ENCODE measurements around the gene DRC3.
A peak's percentile ranks its signal among the peaks of the same experiment; 100 is the strongest.

Gene DRC3

GRCh38 chr17:18008496-18009268 is 36.0 kb downstream of the DRC3 start:
- Histone ChIP-seq H2BK5ac (ENCODE audit: low read depth, low read length, poor library complexity) (no peak overlapping the region), H3K9me3 (ENCODE audit: insufficient read depth, low read depth, low read length) (peaks cover 8% of the 10 kb centered on the region), H3K4ac (ENCODE audit: low read depth, low read length) (no peak overlapping the region), H3K9ac (ENCODE audit: low read length) (no peak overlapping the region), H3K27me3 (ENCODE audit: insufficient read depth, low read length) (no peaks in the 10 kb centered on the region), H3K27ac (ENCODE audit: low read depth, low read length) (no peak overlapping the region), H3K23ac (ENCODE audit: low read length) (no peak overlapping the region), H2AFZ (ENCODE audit: insufficient read depth, low read length, poor library complexity) (no peak overlapping the region), H2BK12ac (ENCODE audit: low read length) (no peak overlapping the region), H2BK120ac (ENCODE audit: insufficient read depth, low read length, poor library complexity) (no peak overlapping the region), H3K4me3 (ENCODE audit: low read depth, low read length) (no peak overlapping the region), H3K36me3 (ENCODE audit: control insufficient read depth in 1 of 2, insufficient read depth in 2 of 2, low read length in 2 of 2) (peaks cover 4 to 5% of the 10 kb centered on the region in 2 experiments), H4K8ac (ENCODE audit: low read depth, low read length) (no peak overlapping the region), H4K91ac (ENCODE audit: low read depth, low read length) (no peak overlapping the region), H3K79me1 (ENCODE audit: low read length) (no peaks in the 10 kb centered on the region), H3K79me2 (ENCODE audit: control insufficient read depth, insufficient read depth, low read length, poor library complexity) (no peaks in the 10 kb centered on the region), H4K12ac (ENCODE audit: low read depth, low read length) (no peak overlapping the region), H3K4me1 (ENCODE audit: control insufficient read depth in 1 of 2, insufficient read depth in 2 of 2, low read length in 2 of 2) (peaks cover 6 to 12% of the 10 kb centered on the region in 2 experiments), H3K18ac (ENCODE audit: low read length) (peak overlapping the region; percentile 21), H3K4me2 (ENCODE audit: low read length) (no peak overlapping the region), H3K14ac (ENCODE audit: low read length) (no peak overlapping the region), H2AK5ac (ENCODE audit: low read length) (no peak overlapping the region)
- peak in 1 of 2 donors; percentile 59 for DNase-seq
- no CpG with 5 or more reads among the region's 5 CpGs for WGBS (ENCODE audit: extremely low coverage, insufficient coverage, insufficient read length)

- Histone ChIP-seq H2AFZ (ENCODE audit: insufficient read depth, low read length, poor library complexity) (no peak overlapping the region), H4K91ac (ENCODE audit: low read depth, low read length) (no peak overlapping the region), H3K27ac (ENCODE audit: low read depth, low read length) (no peak overlapping the region), H4K12ac (ENCODE audit: low read depth, low read length) (no peak overlapping the region), H3K4me1 (ENCODE audit: control insufficient read depth in 1 of 2, insufficient read depth in 2 of 2, low read length in 2 of 2) (peaks cover 6 to 12% of the 10 kb centered on the region in 2 experiments), H3K36me3 (ENCODE audit: control insufficient read depth in 1 of 2, insufficient read depth in 2 of 2, low read length in 2 of 2) (peaks cover 4 to 5% of the 10 kb centered on the region in 2 experiments), H3K4me3 (ENCODE audit: low read depth, low read length) (peak overlapping the region; percentile 21), H3K18ac (ENCODE audit: low read length) (no peak overlapping the region), H2BK12ac (ENCODE audit: low read length) (no peak overlapping the region), H2AK5ac (ENCODE audit: low read length) (no peak overlapping the region), H4K8ac (ENCODE audit: low read depth, low read length) (no peak overlapping the region), H3K79me1 (ENCODE audit: low read length) (no peaks in the 10 kb centered on the region), H2BK5ac (ENCODE audit: low read depth, low read length, poor library complexity) (no peak overlapping the region), H3K4ac (ENCODE audit: low read depth, low read length) (no peak overlapping the region), H2BK120ac (ENCODE audit: insufficient read depth, low read length, poor library complexity) (no peak overlapping the region), H3K14ac (ENCODE audit: low read length) (no peak overlapping the region), H3K9me3 (ENCODE audit: insufficient read depth, low read depth, low read length) (peaks cover 8% of the 10 kb centered on the region), H3K27me3 (ENCODE audit: insufficient read depth, low read length) (no peaks in the 10 kb centered on the region), H3K9ac (ENCODE audit: low read length) (no peak overlapping the region), H3K4me2 (ENCODE audit: low read length) (no peak overlapping the region), H3K79me2 (ENCODE audit: control insufficient read depth, insufficient read depth, low read length, poor library complexity) (no peaks in the 10 kb centered on the region), H3K23ac (ENCODE audit: low read length) (no peak overlapping the region)
- peak in 1 of 2 donors; percentile 64 for DNase-seq
- WGBS (ENCODE audit: extremely low coverage, insufficient coverage, insufficient read length), result no CpG with 5 or more reads among the region's 8 CpGs
Observed at GRCh38 chr17:18009609-18010420, 37.2 kb downstream of the DRC3 start.

- Histone ChIP-seq H2BK12ac (ENCODE audit: low read length) (no peak overlapping the region), H3K18ac (ENCODE audit: low read length) (no peak overlapping the region), H3K4me3 (ENCODE audit: low read depth, low read length) (no peak overlapping the region), H4K91ac (ENCODE audit: low read depth, low read length) (no peak overlapping the region), H2BK120ac (ENCODE audit: insufficient read depth, low read length, poor library complexity) (no peak overlapping the region), H2AFZ (ENCODE audit: insufficient read depth, low read length, poor library complexity) (no peak overlapping the region), H3K4ac (ENCODE audit: low read depth, low read length) (no peak overlapping the region), H3K27me3 (ENCODE audit: insufficient read depth, low read length) (no peaks in the 10 kb centered on the region), H3K23ac (ENCODE audit: low read length) (no peak overlapping the region), H3K79me1 (ENCODE audit: low read length) (no peaks in the 10 kb centered on the region), H3K4me1 (ENCODE audit: control insufficient read depth in 1 of 2, insufficient read depth in 2 of 2, low read length in 2 of 2) (peaks cover 6 to 9% of the 10 kb centered on the region in 2 experiments), H2AK5ac (ENCODE audit: low read length) (no peak overlapping the region), H3K36me3 (ENCODE audit: control insufficient read depth in 1 of 2, insufficient read depth in 2 of 2, low read length in 2 of 2) (peaks cover 9% of the 10 kb centered on the region in 2 experiments), H3K9me3 (ENCODE audit: insufficient read depth, low read depth, low read length) (peaks cover 7% of the 10 kb centered on the region), H2BK5ac (ENCODE audit: low read depth, low read length, poor library complexity) (no peak overlapping the region), H3K4me2 (ENCODE audit: low read length) (no peak overlapping the region), H4K8ac (ENCODE audit: low read depth, low read length) (no peak overlapping the region), H3K27ac (ENCODE audit: low read depth, low read length) (no peak overlapping the region), H3K14ac (ENCODE audit: low read length) (no peak overlapping the region), H3K79me2 (ENCODE audit: control insufficient read depth, insufficient read depth, low read length, poor library complexity) (no peaks in the 10 kb centered on the region), H3K9ac (ENCODE audit: low read length) (no peak overlapping the region), H4K12ac (ENCODE audit: low read depth, low read length) (no peak overlapping the region)
- no peak for DNase-seq
- WGBS (ENCODE audit: extremely low coverage, insufficient coverage, insufficient read length), result no CpG with 5 or more reads among the region's 5 CpGs
Observed at GRCh38 chr17:18011286-18011685, 38.6 kb downstream of the DRC3 start.

- DNase-seq, result no peak
- H3K4me1 ChIP-seq (ENCODE audit: control insufficient read depth in 1 of 2, insufficient read depth in 2 of 2, low read length in 2 of 2), result no peaks in the 10 kb centered on the region
- H3K27ac ChIP-seq (ENCODE audit: low read depth, low read length), result no peak overlapping the region
- H3K79me1 ChIP-seq (ENCODE audit: low read length), result no peaks in the 10 kb centered on the region
- no peak overlapping the region for H3K23ac ChIP-seq (ENCODE audit: low read length)
- H2BK12ac ChIP-seq (ENCODE audit: low read length), result no peak overlapping the region
- no peak overlapping the region for H4K12ac ChIP-seq (ENCODE audit: low read depth, low read length)
- H3K9ac ChIP-seq (ENCODE audit: low read length), result no peak overlapping the region
- H3K36me3 ChIP-seq (ENCODE audit: control insufficient read depth in 1 of 2, insufficient read depth in 2 of 2, low read length in 2 of 2), result peaks cover 11 to 12% of the 10 kb centered on the region in 2 experiments
- no peak overlapping the region for H3K4me3 ChIP-seq (ENCODE audit: low read depth, low read length)
- no peak overlapping the region for H2AFZ ChIP-seq (ENCODE audit: insufficient read depth, low read length, poor library complexity)
- H3K79me2 ChIP-seq (ENCODE audit: control insufficient read depth, insufficient read depth, low read length, poor library complexity), result no peaks in the 10 kb centered on the region
- peaks cover 5% of the 10 kb centered on the region for H3K9me3 ChIP-seq (ENCODE audit: insufficient read depth, low read depth, low read length)
- H3K4me2 ChIP-seq (ENCODE audit: low read length), result no peak overlapping the region
- no peak overlapping the region for H3K4ac ChIP-seq (ENCODE audit: low read depth, low read length)
- no peak overlapping the region for H2AK5ac ChIP-seq (ENCODE audit: low read length)
- H4K91ac ChIP-seq (ENCODE audit: low read depth, low read length), result no peak overlapping the region
- H3K27me3 ChIP-seq (ENCODE audit: insufficient read depth, low read length), result no peaks in the 10 kb centered on the region
- H4K8ac ChIP-seq (ENCODE audit: low read depth, low read length), result no peak overlapping the region
- no peak overlapping the region for H2BK5ac ChIP-seq (ENCODE audit: low read depth, low read length, poor library complexity)
- H2BK120ac ChIP-seq (ENCODE audit: insufficient read depth, low read length, poor library complexity), result no peak overlapping the region
- no peak overlapping the region for H3K18ac ChIP-seq (ENCODE audit: low read length)
- no peak overlapping the region for H3K14ac ChIP-seq (ENCODE audit: low read length)
- no CpG with 5 or more reads among the region's 6 CpGs for WGBS (ENCODE audit: extremely low coverage, insufficient coverage, insufficient read length)
Observed at GRCh38 chr17:18014006-18014405, 41.3 kb downstream of the DRC3 start.

All from trophoblast cell (in vitro differentiated cells and primary cell).